ENCODE results near the gene GRHL3. TPM values are rescaled to one million over a fixed set of nuclear protein-coding genes. Genes with fewer than 3 reads are reported as not detected.
"Not testable (repeated sequence)": the region's sequence is repeated elsewhere in the genome, so short reads cannot be mapped to it uniquely, and the experiment has no call there.

Gene GRHL3
- not detected for total RNA-seq

DNA sequence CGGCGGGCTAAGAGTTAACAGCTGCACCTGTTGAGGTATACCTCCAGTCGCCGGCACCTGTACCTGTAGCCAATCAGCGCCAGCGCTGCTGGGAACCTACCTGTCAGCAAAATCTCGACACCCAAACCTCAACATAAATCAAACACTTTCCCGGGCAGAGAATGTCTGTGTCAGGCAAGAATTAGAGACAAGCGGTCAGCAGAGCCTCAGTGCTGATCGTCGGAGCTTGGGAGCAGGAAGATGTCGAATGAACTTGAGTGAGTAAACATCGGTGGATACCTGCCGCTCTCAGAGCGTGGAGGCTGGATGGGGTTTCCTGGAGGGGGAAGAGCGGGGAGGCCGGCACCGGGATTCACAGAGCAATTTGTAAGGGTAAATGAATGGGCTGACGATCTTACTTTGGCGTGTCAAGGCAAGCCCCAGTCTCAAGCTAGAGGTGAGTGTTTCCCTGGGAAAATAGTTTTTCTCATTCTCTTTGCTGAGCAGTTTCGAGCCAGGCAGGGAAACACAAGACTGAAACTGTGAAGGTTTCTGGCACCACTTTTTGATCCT, at the start of gene GRHL3:
GRHL3 (plus strand) TSS at position 46 of the 552 bp plus-strand sequence; CDS start at position 241, 195 bp downstream.
- ATAC-seq (no peak), DNase-seq (ENCODE audit: low spot score) (no peak)
- intact Hi-C loops (cut with DNase I) = no loop called here

DNA sequence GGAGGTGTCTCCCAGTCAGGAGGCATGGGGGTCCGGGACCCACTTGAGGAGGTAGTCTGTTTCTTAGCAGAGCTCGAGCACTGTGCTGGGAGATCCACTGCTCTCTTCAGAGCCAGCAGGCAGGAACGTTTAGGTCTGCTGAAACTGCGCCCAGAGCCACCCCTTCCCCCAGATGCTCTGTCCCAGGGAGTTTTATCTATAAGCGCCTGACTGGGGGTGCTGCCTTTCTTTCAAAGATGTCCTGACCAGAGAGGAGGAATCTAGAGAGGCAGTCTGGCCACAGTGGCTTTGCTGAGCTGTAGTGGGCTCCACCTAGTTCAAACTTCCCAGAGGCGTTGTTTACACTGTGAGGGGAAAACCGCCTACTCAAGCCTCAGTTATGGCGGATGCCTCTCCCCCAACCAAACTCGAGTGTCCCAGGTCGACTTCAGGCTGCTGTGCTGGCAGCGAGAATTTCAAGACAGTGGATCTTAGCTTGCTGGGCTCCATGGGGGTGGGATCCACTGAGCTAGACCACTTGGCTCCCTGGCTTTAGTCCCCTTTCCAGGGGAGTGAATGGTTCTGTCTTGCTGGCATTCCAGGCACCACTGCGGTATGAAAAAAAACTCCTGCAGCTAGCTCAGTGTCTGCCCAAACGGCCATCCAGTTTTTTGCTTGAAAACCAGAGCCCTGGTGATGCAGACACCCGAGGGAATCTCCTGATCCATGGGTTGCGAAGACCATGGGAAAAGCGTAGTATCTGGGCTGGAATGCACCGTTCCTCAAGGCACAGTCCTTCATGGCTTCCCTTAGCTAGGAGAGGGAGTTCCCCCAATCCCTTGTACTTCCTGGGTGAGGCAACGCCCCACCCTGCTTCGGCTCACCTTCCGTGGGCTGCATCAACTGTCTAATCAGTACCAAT, 44.7 kb upstream of the GRHL3 start:
- ATAC-seq; DNase-seq (ENCODE audit: low spot score); intact Hi-C loops (cut with DNase I): not testable (repeated sequence)

DNA sequence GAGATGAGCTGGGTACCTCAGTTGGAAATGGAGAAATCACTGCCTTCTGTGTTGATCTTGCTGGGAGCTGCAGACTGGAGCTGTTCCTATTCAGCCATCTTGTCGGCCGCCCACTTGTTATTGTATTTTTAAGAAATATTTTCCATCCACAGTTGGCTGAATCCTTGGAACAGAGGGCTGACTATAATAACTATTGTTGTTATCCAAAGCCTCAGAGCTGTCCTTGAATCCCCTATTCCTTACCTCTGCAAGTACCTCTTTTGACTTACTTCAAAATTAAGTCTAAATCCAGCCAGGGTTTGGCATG, 44.1 kb upstream of the GRHL3 start:
- intact Hi-C loops (cut with DNase I) = no loop called here
- ATAC-seq = no peak
- DNase-seq (ENCODE audit: low spot score) = no peak

DNA sequence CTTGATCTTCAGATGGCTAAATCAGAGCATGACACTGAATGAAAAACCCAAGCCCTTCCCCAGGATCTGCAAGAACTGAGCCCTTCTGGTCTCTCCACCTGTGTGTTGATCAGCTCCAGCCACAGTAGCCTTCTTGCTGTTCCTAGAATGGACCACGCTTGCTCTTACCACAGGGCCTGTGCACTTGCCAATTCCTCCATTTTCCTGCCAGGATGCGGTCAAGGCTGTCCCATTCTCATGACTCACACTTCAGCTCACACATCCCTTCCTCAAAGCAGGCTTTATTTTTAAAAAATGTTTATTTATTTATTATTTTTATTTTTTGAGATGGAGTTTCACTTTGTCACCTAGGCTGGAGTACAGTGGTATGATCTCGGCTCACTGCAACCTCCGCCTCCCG, 43.6 kb upstream of the GRHL3 start:
- intact Hi-C loops (cut with DNase I) = no loop called here
- DNase-seq (ENCODE audit: low spot score) = no peak
- no peak for ATAC-seq

DNA sequence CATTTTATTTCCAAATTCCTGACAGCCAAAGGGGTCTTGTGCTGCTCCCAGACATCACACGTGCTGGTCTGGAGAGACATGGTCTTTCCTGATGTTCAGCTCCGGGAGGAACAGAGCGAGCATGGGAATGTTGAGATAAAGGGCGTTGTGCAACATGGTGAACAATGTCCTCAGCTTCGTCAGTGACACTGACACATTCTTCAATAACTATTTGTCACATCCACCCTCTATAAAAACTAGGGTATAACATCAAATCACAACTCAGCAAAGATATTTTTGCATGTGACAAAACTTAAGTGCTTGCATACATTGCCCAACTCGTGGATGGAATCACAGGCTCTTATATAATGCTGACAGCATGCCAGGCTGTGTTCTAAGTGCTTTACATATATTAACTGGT, 42.4 kb upstream of the GRHL3 start:
- intact Hi-C loops (cut with DNase I) = no loop called here
- no peak for DNase-seq (ENCODE audit: low spot score)
- ATAC-seq = no peak

DNA sequence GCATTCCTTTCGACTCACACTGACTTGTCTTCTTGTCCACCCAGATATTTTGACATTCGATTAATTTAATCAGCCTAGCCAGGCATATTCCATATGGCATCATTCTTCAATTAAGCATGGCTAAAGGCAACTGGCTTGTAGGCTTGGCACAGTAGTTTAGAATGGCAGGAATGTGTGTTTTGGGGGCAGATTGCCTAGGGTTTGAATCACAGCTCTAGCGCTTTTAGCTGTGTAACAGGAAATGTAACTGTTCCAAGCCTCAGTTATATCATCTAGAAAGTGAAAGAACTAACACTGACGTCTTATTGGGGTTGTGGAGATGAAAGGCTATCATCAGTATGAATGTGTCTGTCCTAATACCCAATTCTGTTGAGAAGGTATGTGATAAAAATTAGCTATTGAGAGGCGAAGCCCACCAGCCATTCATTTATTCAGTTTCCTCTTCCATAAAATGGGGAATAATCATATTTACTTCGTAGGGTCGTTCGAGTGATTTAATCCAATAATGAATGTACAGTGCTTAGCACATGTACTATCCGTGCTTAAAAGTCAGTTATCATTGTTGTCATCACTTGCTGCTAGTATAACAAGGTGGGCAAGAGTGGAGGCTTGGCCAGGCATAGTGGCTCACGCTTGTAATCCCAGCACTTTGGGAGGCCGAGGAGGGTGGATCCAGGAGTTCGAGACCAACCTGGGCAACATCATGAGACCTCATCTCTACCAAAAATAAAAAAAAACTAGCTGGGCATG, 41.6 kb upstream of the GRHL3 start:
- intact Hi-C loops (cut with DNase I) = no loop called here
- no peak for ATAC-seq
- DNase-seq (ENCODE audit: low spot score) = no peak

DNA sequence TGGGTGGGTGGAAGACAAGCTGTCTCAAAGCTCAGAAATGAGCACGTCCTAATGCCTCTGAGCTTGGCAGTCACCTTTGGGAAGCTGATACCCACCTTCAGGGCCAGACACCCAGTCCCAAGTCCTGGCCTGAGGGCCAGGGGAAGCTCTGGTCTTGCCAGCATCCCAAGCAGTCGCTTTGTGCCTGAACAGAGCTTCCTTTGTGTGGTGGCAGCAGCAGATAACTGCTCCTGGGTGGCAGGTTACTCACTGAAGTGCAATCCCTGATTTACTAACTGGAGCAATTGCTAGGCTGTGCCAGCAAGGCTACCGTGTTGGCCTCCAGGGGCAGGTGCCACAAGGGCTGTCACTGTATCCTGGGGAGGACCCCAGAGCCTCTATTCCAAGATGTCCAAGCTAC, 40.4 kb upstream of the GRHL3 start:
- no peak for DNase-seq (ENCODE audit: low spot score)
- intact Hi-C loops (cut with DNase I) = no loop called here

DNA sequence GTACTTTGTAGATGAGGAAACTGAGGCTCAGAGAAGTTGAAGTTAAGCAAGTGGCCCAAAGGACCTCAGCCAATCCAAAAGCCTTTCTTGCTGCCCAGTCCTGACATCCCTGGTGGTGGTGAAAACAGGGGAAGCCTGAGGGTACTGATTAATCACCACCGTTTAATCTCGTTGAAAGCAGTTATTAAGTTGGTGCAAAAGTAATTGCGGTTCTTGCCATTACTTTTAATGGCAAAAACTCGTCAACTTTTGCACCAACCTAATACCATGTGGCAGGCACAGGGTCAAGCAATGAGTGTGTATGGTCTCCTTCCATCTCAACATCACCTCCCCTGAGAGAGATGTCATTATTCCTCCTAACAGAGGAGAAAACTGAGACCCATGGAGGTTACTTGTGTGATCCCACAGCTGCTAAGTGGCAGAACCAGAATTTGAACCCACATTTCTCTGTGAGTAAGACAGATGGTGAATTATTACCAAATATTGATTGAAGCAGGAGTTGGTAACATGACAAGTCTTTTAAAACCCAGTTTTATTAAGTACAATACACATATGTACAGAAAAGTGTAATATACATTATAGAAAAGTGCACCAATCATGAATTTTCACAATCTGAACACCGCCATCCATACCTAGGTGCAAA, 39.4 kb upstream of the GRHL3 start:
- intact Hi-C loops (cut with DNase I) = no loop called here
- no peak for ATAC-seq
- DNase-seq (ENCODE audit: low spot score) = no peak

More for the DNA sequence above, 40.4 kb upstream of the GRHL3 start:
- ATAC-seq = no peak

DNA sequence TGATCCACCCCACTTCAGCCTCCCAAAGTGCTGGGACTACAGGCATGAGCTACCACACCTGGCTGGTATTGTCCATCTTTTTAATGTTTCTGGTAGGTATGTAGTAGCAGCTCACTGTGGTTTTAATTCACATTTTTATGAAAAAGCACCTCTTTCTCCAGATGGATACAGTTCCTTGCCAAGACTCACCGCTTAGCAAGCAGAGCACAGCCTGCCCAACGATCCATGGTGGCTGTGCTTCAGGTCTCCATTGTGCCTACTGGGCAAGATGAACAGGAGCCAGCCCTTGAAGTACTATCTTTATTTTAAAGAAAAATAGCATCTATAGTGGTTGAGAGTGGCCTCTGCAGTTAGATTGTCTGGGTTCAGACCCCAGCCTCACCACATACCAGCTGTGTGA, 37.6 kb upstream of the GRHL3 start:
- intact Hi-C loops (cut with DNase I) = no loop called here
- DNase-seq (ENCODE audit: low spot score) = no peak
- no peak for ATAC-seq

DNA sequence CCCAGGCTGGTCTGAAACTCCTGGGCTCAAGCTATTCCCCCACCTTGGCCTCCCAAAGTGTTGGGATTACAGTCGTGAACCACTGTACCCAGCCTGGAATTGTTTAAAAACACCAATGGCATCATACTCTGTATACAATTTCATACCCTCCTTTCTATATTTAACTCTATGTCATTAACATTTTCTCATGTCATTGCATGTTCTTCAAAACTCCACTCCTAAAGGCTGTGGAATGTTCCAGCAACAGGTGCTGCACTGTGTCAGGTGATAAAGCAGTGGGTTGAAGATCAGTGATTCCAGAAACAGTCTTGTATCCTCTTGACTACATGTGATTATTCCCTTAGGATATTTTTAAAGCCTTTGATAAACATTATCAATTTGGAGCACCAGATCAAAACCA, 36.7 kb upstream of the GRHL3 start:
- ATAC-seq (no peak), DNase-seq (ENCODE audit: low spot score) (no peak)
- intact Hi-C loops (cut with DNase I) = no loop called here

DNA sequence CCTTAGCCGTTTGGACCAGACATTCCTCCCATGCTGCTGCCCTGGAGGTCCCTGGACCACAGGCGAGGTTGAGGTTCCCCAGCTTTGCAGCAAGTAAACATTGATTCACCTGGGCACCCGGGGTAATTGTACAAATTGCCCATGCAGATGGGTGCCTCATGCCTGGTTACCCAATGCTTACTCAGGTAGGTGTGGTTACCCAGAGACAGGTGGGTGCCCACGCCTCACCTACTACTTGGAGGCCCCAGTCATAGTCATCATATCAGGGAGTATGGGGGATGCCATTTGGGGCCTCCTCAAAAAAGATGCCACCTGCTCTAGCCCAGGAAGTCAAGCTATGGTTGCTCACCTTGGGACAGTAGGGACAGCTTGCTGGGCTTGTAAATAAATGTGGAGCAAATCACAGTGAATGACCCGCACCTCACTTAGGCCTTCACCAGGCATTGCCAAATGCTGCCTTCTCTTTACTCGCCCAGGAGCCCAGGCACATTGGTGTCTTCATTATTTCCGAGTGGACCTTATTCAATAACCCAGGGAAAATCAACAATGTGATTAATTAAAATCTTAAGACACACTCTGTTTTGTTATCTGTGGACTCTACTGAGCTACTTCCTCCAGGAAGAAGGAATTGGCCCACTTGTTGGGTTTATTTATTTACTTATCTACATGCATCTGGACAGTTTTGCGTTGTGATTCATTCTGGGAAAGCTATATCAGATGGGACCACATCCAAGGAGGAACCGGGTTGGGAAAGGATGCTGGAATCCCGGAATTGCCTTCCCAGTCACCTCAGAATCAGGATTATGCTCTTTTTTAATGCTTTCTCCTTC, 35.6 kb upstream of the GRHL3 start:
- ATAC-seq = no peak
- no peak for DNase-seq (ENCODE audit: low spot score)
- intact Hi-C loops (cut with DNase I) = no loop called here

DNA sequence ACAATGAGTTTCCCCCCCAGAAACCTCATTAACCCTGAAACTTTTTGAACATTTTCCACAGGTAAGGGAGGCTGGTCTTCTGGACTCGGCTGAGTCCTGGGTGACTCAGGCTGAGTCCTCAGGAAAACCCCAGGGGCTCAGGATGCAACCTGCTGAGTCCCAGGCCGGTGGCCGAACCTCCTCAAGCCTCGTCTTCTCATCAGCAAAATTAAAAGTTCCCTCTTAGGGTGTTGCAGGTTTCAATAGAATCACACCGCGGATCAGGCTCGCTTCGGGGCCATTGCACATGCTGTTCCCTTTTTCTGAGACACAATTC, 35.0 kb upstream of the GRHL3 start:
- intact Hi-C loops (cut with DNase I) = no loop called here
- ATAC-seq (no peak), DNase-seq (ENCODE audit: low spot score) (no peak)

DNA sequence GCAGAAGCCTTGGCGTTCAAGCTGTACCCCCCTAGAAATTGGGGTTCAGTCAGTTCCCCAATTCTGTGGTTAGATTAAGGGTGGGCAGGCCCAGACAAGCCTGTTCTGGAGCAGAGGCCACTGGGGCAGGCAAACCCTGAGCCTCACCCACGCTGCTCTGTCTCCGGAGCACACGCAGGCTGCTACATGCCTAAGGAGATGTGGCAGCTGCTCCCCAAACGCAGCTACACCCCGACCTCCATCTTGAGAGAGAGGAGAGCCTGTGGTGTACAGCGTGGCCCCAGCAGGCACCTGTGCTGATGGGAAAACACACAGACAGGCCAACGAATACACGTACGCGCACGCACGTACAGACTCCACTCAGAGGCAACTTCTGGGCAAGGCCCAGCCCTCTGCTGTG, 33.9 kb upstream of the GRHL3 start:
- ATAC-seq (no peak), DNase-seq (ENCODE audit: low spot score) (no peak)
- intact Hi-C loops (cut with DNase I) = no loop called here

DNA sequence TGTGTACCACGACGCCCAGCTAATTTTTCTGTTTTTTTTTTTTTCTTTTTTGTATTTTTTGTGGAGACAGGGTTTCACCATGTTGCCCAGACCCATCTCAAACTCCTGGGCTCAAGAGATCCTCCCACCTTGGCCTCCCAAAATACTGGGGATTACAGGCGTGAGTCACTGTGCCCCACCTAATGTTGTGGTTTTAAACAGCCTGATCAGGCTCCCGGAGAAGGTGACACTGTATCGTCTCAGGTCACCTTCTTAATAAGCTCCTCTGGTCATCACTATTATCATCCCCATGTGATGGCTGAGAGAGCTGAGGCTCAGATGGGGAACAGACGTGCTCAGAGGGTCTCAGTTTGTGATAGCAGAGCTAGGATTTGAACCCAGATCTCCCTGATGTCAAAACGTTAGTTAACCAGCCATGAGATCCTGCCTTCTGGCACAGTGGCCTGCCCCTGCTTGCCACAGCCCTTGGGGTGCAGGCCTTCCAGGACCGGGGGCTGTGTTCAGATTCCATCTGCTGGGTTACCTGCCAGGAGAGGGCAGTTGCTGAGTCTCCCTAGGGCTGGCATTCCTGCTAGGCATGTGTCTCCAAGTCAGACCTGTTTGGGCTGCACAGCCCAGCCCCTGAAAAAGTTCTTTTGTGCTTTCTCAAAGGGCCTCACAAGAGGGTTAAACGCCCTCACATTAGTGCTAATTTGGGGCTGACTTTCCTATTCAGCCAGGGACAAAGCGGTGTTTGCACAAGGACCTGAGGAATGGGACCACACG, 32.7 kb upstream of the GRHL3 start:
- intact Hi-C loops (cut with DNase I) = no loop called here
- ATAC-seq (no peak), DNase-seq (ENCODE audit: low spot score) (no peak)

DNA sequence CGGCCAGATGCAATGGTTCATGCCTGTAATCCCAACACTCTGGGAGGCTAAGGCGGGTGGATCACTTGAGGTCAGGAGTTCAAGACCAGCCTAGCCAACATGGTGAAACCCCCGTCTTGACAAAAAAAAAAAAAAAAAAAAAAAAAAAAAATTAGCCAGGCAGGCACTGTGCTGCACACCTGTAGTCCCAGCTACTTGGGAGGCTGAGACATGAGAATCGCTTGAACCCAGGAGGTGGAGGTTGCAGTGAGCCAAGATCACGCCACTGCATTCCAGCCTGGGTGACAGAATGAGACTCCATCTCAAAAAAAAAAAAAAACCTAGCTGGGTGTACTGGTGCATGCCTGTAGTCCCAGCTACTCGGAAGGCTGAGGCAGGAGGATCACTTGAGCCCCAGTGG, 31.4 kb upstream of the GRHL3 start:
- ATAC-seq; DNase-seq (ENCODE audit: low spot score); intact Hi-C loops (cut with DNase I): not testable (repeated sequence)

DNA sequence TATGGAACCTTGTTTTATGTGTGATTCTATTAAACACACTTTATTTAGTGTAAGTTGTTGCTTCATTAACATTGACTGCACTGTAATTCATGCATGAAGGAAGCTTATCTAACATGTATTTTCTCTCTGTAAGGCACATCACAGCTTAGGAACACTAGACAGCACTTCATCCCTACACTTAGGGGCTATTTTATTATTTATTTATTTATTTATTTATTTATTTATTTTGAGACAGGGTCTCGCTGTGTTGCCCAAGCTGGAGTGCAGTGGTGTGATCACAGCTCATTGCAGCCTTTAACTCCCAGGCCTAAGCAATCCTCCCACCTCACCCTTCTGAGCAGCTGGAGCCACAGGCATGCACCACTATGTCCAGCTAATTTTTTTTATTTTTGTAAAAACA, 30.7 kb upstream of the GRHL3 start:
- ATAC-seq = no peak
- no peak for DNase-seq (ENCODE audit: low spot score)
- intact Hi-C loops (cut with DNase I) = no loop called here

DNA sequence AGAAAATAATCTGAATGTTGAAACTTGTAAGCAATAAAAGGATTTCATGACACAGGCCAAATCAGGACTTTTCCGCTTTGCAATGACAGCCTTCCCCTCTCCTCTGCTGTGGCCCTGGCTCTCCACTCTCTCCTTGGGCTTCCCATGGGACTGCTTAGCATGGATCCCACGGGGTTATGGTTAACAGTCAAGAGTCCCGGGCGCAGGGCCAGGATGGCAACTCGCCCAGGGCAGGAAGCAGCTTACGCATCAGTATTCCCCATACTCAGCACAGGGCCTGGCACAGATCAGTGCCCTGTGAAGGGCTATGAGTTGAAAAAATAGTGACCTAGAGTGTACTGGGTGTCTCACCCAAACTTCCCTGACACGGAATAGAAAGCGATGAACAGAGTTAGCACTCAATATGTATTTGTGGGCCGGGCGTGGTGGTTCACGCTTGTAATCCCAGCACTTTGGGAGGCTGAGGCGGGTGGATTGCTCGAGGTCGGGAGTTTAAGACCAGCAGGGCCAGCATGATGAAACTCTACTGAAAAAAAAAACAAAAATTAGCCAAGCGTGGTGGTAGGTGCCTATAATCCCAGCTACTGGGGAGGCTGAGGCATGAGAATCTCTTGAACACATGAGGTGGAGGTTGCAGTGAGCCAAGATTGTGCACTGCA, 29.1 kb upstream of the GRHL3 start:
- ATAC-seq (peak; percentile 57), DNase-seq (ENCODE audit: low spot score) (peak; percentile 80)
- intact Hi-C loops (cut with DNase I) = no loop called here

DNA sequence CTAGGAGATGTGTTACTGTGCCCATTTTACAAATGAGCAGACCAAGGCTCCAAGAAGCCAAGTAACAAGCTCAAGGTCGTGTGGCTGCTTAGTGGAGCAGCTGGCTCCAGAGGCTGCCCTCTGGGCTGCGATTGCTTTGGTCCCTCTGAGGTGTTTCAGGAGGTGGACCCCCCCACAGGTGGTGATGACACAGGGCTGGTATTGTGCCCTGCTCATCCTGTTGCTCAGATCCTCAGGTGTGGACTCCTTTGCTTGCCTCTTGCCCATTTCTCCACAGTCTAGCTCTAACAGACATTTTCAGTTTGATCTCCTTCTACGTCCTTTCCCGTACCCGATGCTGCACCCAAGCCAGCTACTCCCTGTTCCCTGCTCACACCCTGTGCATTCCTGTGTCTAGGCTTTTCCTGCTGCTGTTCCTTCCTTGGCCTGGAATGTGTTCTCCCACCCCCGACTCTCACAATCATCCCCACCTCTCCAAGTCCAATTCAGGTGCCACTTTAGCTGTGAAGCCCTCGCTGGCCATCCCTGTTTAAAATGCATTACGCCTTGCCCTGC, 28.1 kb upstream of the GRHL3 start:
- intact Hi-C loops (cut with DNase I) = no loop called here
- no peak for DNase-seq (ENCODE audit: low spot score)
- ATAC-seq = no peak
